CD8-positive, alpha-beta memory T cell (primary cell): ENCODE results near the gene HTR1A. TPM values are rescaled to one million over a fixed set of nuclear protein-coding genes. Genes with fewer than 3 reads are reported as not detected.

Experiments used
- CTCF ChIA-PET: fragments of 350-600 bp; sonication (Branson Sonifier 250); formaldehyde crosslinking; loops from one replicate; lab custom pipeline; 2021; ENCODE audit warnings: antibody characterized with exemption; lab: Charles Lee
- POLR2A ChIA-PET: fragments of 350-600 bp; sonication (Branson Sonifier 250); formaldehyde crosslinking; loops from one replicate; lab custom pipeline; 2021; ENCODE audit warnings: antibody characterized with exemption; lab: Charles Lee
- DNase-seq, 5 donors: peaks; one replicate each; pipeline versions ENCODE4 v3.0.0 to v3.0.0-alpha.2; 2020 to 2022; ENCODE audit warnings: mixed read lengths in 1 of 5
- H3K27ac ChIP-seq: one replicate; pipeline ENCODE4 v1.7.0; 2013; ENCODE audit warnings: low read depth, mild to moderate bottlenecking, low read length, moderate library complexity
- H3K27me3 ChIP-seq: 2 replicates; pipeline ENCODE4 v1.7.0; 2013; ENCODE audit warnings: low read length, mild to moderate bottlenecking; ENCODE audit not compliant: insufficient read depth, poor library complexity, severe bottlenecking
- H3K36me3 ChIP-seq: 2 replicates; pipeline ENCODE4 v1.7.0; 2013; ENCODE audit warnings: mild to moderate bottlenecking, low read length, moderate library complexity; ENCODE audit not compliant: insufficient read depth
- H3K4me1 ChIP-seq: 2 replicates; pipeline ENCODE4 v1.7.0; 2013; ENCODE audit warnings: mild to moderate bottlenecking, low read length, moderate library complexity; ENCODE audit not compliant: insufficient read depth
- H3K4me3 ChIP-seq: 2 replicates; pipeline ENCODE4 v1.7.0; 2013; ENCODE audit warnings: mild to moderate bottlenecking, low read length
- H3K9me3 ChIP-seq: 2 replicates; pipeline ENCODE4 v1.7.0; 2013; ENCODE audit warnings: mild to moderate bottlenecking, low read length
- H3K27ac Mint-ChIP-seq, 8 donors: one replicate each; pipeline ENCODE4 v1.8.0; 2020 to 2021; ENCODE audit warnings: mixed read lengths in 8 of 8, mild to moderate bottlenecking in 6 of 8, inconsistent platforms in 3 of 8, moderate library complexity in 3 of 8
- H3K27me3 Mint-ChIP-seq, 2 donors: one replicate each; pipeline ENCODE4 v1.8.0; 2020 to 2021; ENCODE audit warnings: mixed read lengths in 2 of 2, mild to moderate bottlenecking in 1 of 2, moderate library complexity in 1 of 2
- H3K36me3 Mint-ChIP-seq, 3 donors: one replicate each; pipeline ENCODE4 v1.8.0; 2020 to 2021; ENCODE audit warnings: mixed read lengths in 3 of 3, inconsistent platforms in 1 of 3, mild to moderate bottlenecking in 1 of 3
- H3K4me1 Mint-ChIP-seq, 3 donors: one replicate each; pipeline ENCODE4 v1.8.0; 2020 to 2021; ENCODE audit warnings: mixed read lengths in 3 of 3, inconsistent platforms in 1 of 3, mild to moderate bottlenecking in 1 of 3
- H3K4me3 Mint-ChIP-seq, 7 donors: one replicate each; pipeline ENCODE4 v1.8.0; 2020 to 2021; ENCODE audit warnings: mixed read lengths in 7 of 7, mild to moderate bottlenecking in 6 of 7, moderate library complexity in 4 of 7, inconsistent platforms in 2 of 7
- H3K9me3 Mint-ChIP-seq, 5 donors: one replicate each; pipeline ENCODE4 v1.8.0; 2020 to 2022; ENCODE audit warnings: mixed read lengths in 5 of 5, mild to moderate bottlenecking in 3 of 5, moderate library complexity in 2 of 5, inconsistent platforms in 1 of 5
- polyA plus RNA-seq: library from polyadenylated mRNA; unstranded; fragments of 300-500 nt; fragmentation: Illumina TruSeq; gene quantifications from one replicate; pipeline ENCODE4 v1.2.3, GENCODE V29; 2021
- total RNA-seq, 2 experiments: library from RNA; stranded (reverse); gene quantifications; one replicate each; pipeline ENCODE4 v1.2.3, GENCODE V29; 2021

Gene HTR1A
- total and polyA plus RNA-seq, 3 experiments from 2014 or later, result not detected

DNA sequence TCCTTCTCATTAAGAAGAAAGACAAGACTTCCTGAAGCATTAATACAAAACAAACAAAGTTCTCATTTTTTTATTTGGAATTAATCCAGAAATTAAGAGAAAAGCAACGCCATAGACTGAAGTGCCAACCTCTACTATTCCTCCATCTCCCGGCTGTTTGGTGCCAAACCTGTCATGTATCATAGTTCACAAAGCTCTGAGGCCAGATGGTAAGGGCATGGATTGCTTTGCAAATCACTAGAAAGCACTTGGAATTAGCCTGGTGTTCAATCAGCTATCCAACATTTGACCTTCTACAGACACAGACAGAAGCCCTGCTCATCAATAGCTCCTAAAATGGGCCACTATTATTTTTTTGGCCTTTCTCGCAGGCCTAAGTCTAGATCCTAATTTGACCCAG, 33.8 kb downstream of the HTR1A start:
- H3K27me3 Mint-ChIP-seq, result no peaks in the 10 kb centered on the region
- H3K9me3 ChIP-seq, result no peaks in the 10 kb centered on the region
- H3K4me1 Mint-ChIP-seq, result no peaks in the 10 kb centered on the region
- peaks cover 4 to 14% (median 7%) of the 10 kb centered on the region in 5 donors for H3K9me3 Mint-ChIP-seq
- H3K4me3 ChIP-seq, result no peak overlapping the region
- ChIA-PET CTCF (no interaction called here), POLR2A (no interaction called here)
- no peaks in the 10 kb centered on the region for H3K27me3 ChIP-seq
- no peak overlapping the region for H3K27ac ChIP-seq
- no peaks in the 10 kb centered on the region for H3K4me1 ChIP-seq
- H3K27ac Mint-ChIP-seq, result no peak overlapping the region
- no peak for DNase-seq
- no peaks in the 10 kb centered on the region for H3K36me3 Mint-ChIP-seq
- no peak overlapping the region for H3K4me3 Mint-ChIP-seq
- no peaks in the 10 kb centered on the region for H3K36me3 ChIP-seq

GRCh38 chr5:63923914-63924313, 38.3 kb downstream of the HTR1A start:
- Mint-ChIP-seq H3K9me3 (peaks cover 2 to 16% (median 5%) of the 10 kb centered on the region in 5 donors), H3K4me3 (no peak overlapping the region), H3K27me3 (no peaks in the 10 kb centered on the region), H3K27ac (no peak overlapping the region), H3K36me3 (no peaks in the 10 kb centered on the region), H3K4me1 (no peaks in the 10 kb centered on the region)
- POLR2A ChIA-PET, result no interaction called here
- CTCF ChIA-PET, result no interaction called here
- no peaks in the 10 kb centered on the region for H3K4me1 ChIP-seq
- no peaks in the 10 kb centered on the region for H3K36me3 ChIP-seq
- no peaks in the 10 kb centered on the region for H3K27me3 ChIP-seq
- DNase-seq, result no peak
- H3K4me3 ChIP-seq, result no peak overlapping the region
- H3K9me3 ChIP-seq, result no peaks in the 10 kb centered on the region
- no peak overlapping the region for H3K27ac ChIP-seq

DNA sequence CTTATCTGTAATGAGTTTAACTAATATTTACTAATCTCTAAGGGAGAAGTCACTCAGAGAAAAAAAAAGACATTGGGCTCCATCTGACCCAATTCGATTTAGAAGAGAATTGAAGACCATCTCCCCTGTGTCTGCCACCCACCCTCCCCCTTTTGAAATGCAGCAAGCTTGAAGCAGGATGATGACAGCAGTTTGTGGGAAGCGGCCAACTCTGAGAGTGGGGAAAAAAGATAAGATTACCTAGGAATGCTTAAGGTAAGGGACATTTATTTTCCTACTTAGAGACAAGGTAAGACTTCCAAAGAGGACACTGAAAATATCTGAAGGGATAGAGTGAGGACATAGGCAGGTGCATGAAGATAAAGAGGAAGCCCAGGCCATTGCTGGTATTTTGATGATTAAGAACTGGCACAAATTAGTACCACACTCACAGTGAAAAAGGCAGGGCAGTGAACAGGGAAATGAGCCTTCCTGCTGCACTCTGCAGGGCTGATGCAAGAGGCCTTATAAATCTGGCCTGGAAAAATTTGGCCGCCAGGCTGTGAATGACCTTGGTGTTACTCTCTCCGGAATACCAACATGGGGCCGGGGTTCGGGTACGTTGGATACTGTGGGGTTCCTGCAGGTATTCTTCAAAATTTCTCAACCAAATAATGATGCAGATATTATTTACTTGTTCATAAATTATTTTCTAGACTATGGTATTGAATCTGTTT, 42.3 kb downstream of the HTR1A start:
- ChIA-PET POLR2A (no interaction called here), CTCF (no interaction called here)
- Mint-ChIP-seq H3K4me1 (no peaks in the 10 kb centered on the region), H3K4me3 (no peak overlapping the region), H3K9me3 (peaks cover 0 to 23% (median 1%) of the 10 kb centered on the region in 5 donors), H3K27me3 (no peaks in the 10 kb centered on the region), H3K27ac (no peak overlapping the region), H3K36me3 (no peaks in the 10 kb centered on the region)
- no peaks in the 10 kb centered on the region for H3K27me3 ChIP-seq
- no peak overlapping the region for H3K4me3 ChIP-seq
- H3K4me1 ChIP-seq, result no peaks in the 10 kb centered on the region
- H3K9me3 ChIP-seq, result no peaks in the 10 kb centered on the region
- H3K27ac ChIP-seq, result no peak overlapping the region
- no peaks in the 10 kb centered on the region for H3K36me3 ChIP-seq
- DNase-seq, result no peak

DNA sequence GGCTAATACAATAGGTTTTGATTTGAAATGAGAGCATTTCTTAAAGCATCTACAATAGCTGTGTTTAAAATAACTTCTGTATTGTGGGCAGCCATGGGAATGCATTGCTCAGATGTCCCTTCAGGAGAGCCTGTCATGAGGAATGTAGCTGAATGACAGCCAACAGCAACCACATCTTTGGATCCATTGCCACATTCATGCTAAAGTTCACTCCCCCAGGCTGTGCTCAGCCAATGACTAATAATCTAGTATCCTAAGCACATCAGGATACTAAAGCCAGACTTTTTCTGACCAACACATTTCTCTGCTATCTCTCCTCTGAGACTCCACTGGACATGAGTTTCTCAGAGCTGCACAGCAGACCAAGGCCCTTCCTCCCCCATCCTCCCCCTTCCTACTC, 45.5 kb downstream of the HTR1A start:
- Mint-ChIP-seq H3K27me3 (no peaks in the 10 kb centered on the region), H3K9me3 (peaks cover 0 to 18% (median 4%) of the 10 kb centered on the region in 5 donors), H3K4me1 (no peaks in the 10 kb centered on the region), H3K4me3 (no peak overlapping the region), H3K36me3 (no peaks in the 10 kb centered on the region), H3K27ac (no peak overlapping the region)
- H3K27ac ChIP-seq, result no peak overlapping the region
- no peaks in the 10 kb centered on the region for H3K36me3 ChIP-seq
- ChIA-PET CTCF (no interaction called here), POLR2A (no interaction called here)
- H3K4me3 ChIP-seq, result no peak overlapping the region
- no peaks in the 10 kb centered on the region for H3K9me3 ChIP-seq
- H3K4me1 ChIP-seq, result no peaks in the 10 kb centered on the region
- no peaks in the 10 kb centered on the region for H3K27me3 ChIP-seq
- DNase-seq, result no peak

DNA sequence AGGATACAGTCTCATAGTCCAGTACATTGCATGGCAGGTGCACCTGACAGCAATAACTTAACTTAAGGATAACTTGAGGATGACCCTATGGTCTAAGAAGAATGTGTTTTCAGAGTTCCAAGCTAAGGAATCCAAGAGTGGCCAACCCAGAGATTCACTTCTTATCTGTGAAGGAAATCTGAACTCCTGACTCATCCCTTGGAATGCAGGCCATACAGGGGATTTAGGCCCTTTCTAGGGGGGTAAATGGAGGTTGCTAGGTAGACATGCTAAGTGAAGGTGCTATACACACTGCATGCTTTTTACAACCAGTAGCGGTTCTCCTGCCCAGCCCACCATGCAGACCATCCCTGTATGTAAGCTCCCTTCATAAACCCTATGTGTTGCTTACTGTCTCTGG, 50.4 kb downstream of the HTR1A start:
- peaks cover 0 to 17% (median 6%) of the 10 kb centered on the region in 5 donors for H3K9me3 Mint-ChIP-seq
- no peaks in the 10 kb centered on the region for H3K36me3 Mint-ChIP-seq
- DNase-seq, result no peak
- no peaks in the 10 kb centered on the region for H3K27me3 Mint-ChIP-seq
- Histone ChIP-seq H3K27ac (no peak overlapping the region), H3K36me3 (no peaks in the 10 kb centered on the region), H3K4me1 (no peaks in the 10 kb centered on the region), H3K9me3 (no peaks in the 10 kb centered on the region), H3K27me3 (no peaks in the 10 kb centered on the region), H3K4me3 (no peak overlapping the region)
- no peak overlapping the region for H3K27ac Mint-ChIP-seq
- CTCF ChIA-PET, result no interaction called here
- POLR2A ChIA-PET, result no interaction called here
- H3K4me3 Mint-ChIP-seq, result no peak overlapping the region
- H3K4me1 Mint-ChIP-seq, result no peaks in the 10 kb centered on the region

Other genes with a start within 250 kb of the HTR1A start
- gene RNF180, start 203.4 kb upstream of the HTR1A start, total RNA-seq, result not detected
- gene RNF180, start 203.4 kb upstream of the HTR1A start, polyA plus RNA-seq, result not detected